Measurements from ENCODE around the gene HSF5.
A peak's percentile ranks its signal among the peaks of the same experiment; 100 is the strongest.
"Not testable (repeated sequence)": the region's sequence is repeated elsewhere in the genome, so short reads cannot be mapped to it uniquely, and the experiment has no call there.

The HSF5 gene

GRCh38 chr17:58516644-58517377 lies 28.6 kb upstream of the HSF5 start:
- no peak for DNase-seq (ENCODE audit: low read depth)

- no peak for DNase-seq (ENCODE audit: low read depth)
Measured at GRCh38 chr17:58515286-58515685, 27.1 kb upstream of the HSF5 start.

- no peak for DNase-seq (ENCODE audit: low read depth)
Measured at GRCh38 chr17:58514770-58515157, 26.6 kb upstream of the HSF5 start.

GRCh38 chr17:58513965-58514769 lies 26.0 kb upstream of the HSF5 start, which contains the start of gene MTMR4:
Gene MTMR4, minus strand, starts transcription at chr17:58514638. Its CDS starts 231 bp downstream, at chr17:58514407.
- DNase-seq (ENCODE audit: low read depth) = peak; percentile 67

GRCh38 chr17:58513267-58513964 lies 25.2 kb upstream of the HSF5 start:
- DNase-seq (ENCODE audit: low read depth) = no peak

- no peak for DNase-seq (ENCODE audit: low read depth)
Measured at GRCh38 chr17:58510075-58510474, 21.9 kb upstream of the HSF5 start.

- DNase-seq (ENCODE audit: low read depth) = no peak
Measured at GRCh38 chr17:58508341-58509067, 20.3 kb upstream of the HSF5 start.

GRCh38 chr17:58507123-58507634 lies 19.0 kb upstream of the HSF5 start:
- DNase-seq (ENCODE audit: low read depth) = no peak

- DNase-seq (ENCODE audit: low read depth) = no peak
Measured at GRCh38 chr17:58506354-58507080, 18.3 kb upstream of the HSF5 start.

GRCh38 chr17:58504826-58505351 lies 16.7 kb upstream of the HSF5 start:
- no peak for DNase-seq (ENCODE audit: low read depth)

- no peak for DNase-seq (ENCODE audit: low read depth)
Measured at GRCh38 chr17:58503866-58504265, 15.7 kb upstream of the HSF5 start.

GRCh38 chr17:58503134-58503533 lies 14.9 kb upstream of the HSF5 start:
- DNase-seq (ENCODE audit: low read depth) = not testable (repeated sequence)

- DNase-seq (ENCODE audit: low read depth) = no peak
Measured at GRCh38 chr17:58501451-58501850, 13.2 kb upstream of the HSF5 start.

GRCh38 chr17:58498177-58498828 lies 10.1 kb upstream of the HSF5 start:
- no peak for DNase-seq (ENCODE audit: low read depth)

GRCh38 chr17:58493506-58493905 lies 5.3 kb upstream of the HSF5 start:
- DNase-seq (ENCODE audit: low read depth) = no peak

- DNase-seq (ENCODE audit: low read depth) = no peak
Measured at GRCh38 chr17:58492238-58493121, 4.3 kb upstream of the HSF5 start.

GRCh38 chr17:58491510-58492045 lies 3.4 kb upstream of the HSF5 start:
- DNase-seq (ENCODE audit: low read depth) = no peak

GRCh38 chr17:58488428-58488890 lies 251 bp upstream of the HSF5 start:
- DNase-seq (ENCODE audit: low read depth) = no peak

GRCh38 chr17:58484600-58484999 lies 3.6 kb downstream of the HSF5 start:
- DNase-seq (ENCODE audit: low read depth) = no peak

Measured in T follicular helper cell (primary cell).